ENCODE measurements around the gene NUP85. TPM values are rescaled to one million over a fixed set of nuclear protein-coding genes. Genes with fewer than 3 reads are reported as not detected.
"Not testable (repeated sequence)": the region's sequence is repeated elsewhere in the genome, so short reads cannot be mapped to it uniquely, and the experiment has no call there.

NUP85 gene, protein sequence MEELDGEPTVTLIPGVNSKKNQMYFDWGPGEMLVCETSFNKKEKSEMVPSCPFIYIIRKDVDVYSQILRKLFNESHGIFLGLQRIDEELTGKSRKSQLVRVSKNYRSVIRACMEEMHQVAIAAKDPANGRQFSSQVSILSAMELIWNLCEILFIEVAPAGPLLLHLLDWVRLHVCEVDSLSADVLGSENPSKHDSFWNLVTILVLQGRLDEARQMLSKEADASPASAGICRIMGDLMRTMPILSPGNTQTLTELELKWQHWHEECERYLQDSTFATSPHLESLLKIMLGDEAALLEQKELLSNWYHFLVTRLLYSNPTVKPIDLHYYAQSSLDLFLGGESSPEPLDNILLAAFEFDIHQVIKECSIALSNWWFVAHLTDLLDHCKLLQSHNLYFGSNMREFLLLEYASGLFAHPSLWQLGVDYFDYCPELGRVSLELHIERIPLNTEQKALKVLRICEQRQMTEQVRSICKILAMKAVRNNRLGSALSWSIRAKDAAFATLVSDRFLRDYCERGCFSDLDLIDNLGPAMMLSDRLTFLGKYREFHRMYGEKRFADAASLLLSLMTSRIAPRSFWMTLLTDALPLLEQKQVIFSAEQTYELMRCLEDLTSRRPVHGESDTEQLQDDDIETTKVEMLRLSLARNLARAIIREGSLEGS
- 43.0 TPM for total RNA-seq

- ATAC-seq: peak; percentile 94
These were observed at the start of gene NUP85 for GRCh38 chr17:75205037-75205792. NUP85 (plus strand) TSS chr17:75205679; CDS start chr17:75205762, 83 bp downstream.

GRCh38 chr17:75158480-75158879 lies 47.0 kb upstream of the NUP85 start:
- ATAC-seq: not testable (repeated sequence)

DNA sequence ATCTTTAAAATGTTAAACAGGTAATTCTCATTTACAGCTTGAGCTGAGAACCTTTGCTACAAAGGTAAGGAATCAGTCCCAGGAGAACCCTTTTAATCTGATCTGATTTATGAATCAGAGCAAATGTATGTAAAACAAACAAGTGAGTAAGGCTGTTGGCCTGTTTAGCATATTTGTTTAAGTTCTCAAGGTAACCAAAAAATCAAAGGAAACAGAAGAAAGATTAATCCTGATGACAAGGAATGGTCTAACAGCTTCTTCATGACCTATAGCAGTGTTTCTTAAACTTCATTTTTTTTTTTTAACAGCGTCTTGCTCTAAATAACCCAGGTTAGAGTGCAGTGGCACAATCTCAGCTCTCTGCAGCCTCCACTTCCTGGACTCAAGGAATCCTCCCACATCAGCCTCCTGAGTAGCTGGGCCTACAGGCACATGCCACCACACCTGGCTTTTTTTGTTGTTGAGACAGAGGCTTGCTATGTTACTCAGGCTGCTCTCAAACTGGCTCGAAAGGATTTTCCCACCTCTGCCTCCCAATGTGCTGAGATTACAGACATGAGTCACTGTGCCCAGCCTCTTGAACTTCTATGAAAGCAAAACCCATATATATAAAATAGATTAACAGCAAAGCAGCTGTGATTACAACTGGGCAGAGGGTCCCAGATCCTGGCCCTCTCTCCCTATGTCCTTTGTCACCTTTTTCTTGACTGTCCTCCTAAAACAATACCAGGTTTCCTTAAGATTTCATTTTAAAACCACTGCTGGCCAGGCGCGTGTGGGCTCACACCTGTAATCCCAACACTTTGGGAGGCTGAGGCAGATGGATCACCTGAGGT lies 46.1 kb upstream of the NUP85 start:
- ATAC-seq: peak; percentile 77

DNA sequence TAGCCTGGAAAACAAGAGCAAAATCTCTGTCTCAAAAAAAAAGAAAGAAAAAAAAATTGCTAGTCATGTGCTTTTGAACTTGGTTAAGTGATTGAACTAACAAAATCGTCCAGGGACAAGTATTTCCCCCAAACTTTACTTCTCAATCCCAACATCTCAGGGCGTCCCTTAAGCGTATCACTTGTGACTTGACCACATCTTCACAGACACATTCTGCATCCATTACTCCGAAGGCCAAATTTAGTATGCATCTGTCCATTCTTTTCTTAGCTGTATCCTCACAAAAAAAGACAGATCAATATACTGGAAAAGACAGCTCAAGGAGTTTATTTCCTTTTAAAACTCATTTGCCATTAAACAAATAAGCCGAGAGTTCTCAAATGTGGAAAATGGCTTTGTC lies 45.3 kb upstream of the NUP85 start:
- ATAC-seq: no peak

DNA sequence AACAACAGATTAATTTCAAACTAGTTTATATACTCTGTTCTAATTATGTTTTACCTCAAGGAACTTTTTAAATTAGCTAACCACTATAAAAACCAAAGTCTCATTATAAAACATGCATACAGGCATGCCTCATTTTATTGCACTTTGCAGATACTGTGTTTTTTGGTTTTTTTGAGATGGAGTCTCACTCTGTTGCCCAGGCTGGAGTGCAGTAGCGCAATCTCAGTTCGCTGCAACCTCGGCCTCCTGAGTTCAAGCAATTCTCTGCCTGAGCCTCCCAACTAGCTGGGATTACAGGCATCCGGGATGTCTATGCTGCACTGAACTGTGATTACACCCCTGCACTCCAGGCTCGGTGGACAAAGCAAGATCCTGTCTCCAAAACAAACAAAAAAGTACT lies 42.4 kb upstream of the NUP85 start:
- ATAC-seq: no peak

- ATAC-seq: not testable (repeated sequence)
These were observed 40.9 kb upstream of the NUP85 start for GRCh38 chr17:75164606-75165005.

DNA sequence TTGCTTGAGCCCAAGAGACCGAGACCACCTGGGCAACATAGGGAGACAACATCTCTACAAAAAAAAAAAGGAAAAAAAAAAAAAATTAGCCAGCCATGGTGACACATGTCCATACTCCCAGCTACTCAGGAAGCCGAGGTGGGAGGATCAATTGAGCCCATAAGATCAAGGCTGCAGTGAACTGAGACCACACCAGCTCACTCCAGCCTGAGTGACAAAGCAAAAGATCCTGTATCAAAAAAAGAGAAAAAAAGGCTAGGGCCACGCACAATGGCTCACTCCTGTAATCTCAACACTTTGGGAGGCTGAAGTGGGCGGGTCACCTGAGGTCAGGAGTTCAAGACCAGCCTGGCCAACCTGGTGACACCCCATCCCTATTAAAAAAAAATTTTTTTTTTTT lies 36.5 kb upstream of the NUP85 start:
- ATAC-seq: no peak

- no peak for ATAC-seq
These were observed 32.0 kb upstream of the NUP85 start for GRCh38 chr17:75173526-75173925.

- ATAC-seq: no peak
These were observed 30.5 kb upstream of the NUP85 start for GRCh38 chr17:75174996-75175395.

GRCh38 chr17:75176625-75177024 lies 28.9 kb upstream of the NUP85 start:
- no peak for ATAC-seq

GRCh38 chr17:75178453-75178852 lies 27.0 kb upstream of the NUP85 start:
- no peak for ATAC-seq

GRCh38 chr17:75181110-75181509 lies 24.4 kb upstream of the NUP85 start:
- ATAC-seq: no peak

- ATAC-seq: no peak
These were observed 23.7 kb upstream of the NUP85 start for GRCh38 chr17:75181608-75182318.

DNA sequence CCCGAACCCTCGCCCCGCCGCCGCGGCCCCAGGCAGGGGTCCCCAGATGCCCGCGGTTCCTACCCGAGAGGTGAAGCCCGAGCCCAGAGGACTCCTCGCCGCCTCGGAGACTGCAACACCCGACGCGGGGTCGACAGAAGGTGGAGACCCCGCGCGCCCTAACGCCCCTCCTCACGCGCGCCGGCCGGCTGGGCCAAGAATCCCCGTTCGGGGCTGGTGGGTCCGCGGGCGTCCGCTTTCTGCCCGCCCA lies 23.2 kb upstream of the NUP85 start:
- peak; percentile 3 for ATAC-seq

- ATAC-seq: peak; percentile 98
These were observed 22.7 kb upstream of the NUP85 start, which contains the start of gene SUMO2 for GRCh38 chr17:75182569-75183436. SUMO2 (minus strand) TSS chr17:75182959; CDS start chr17:75182834, 125 bp downstream.

- ATAC-seq: no peak
These were observed 21.2 kb upstream of the NUP85 start for GRCh38 chr17:75183999-75184884.

DNA sequence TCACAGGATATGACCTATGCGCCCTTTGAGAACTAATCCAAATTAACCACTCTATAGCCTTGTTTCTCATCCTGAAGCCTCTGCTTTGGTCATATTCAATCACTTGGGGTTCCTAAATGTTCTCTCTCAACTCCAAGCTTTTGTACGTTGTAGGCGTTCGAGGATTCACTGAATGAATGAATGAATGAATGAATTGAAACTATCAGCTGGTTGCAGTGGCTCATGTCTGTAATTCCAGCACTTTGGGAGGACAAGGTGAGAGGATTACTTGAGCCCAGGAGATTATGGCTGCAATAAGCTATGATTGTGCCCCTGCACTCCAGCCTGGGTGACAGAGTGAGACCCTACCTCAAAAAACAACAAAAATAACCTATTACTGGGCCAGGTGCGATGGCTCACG lies 16.9 kb upstream of the NUP85 start:
- ATAC-seq: no peak

- ATAC-seq: no peak
These were observed 13.9 kb upstream of the NUP85 start for GRCh38 chr17:75191584-75191983.

- no peak for ATAC-seq
These were observed 10.6 kb upstream of the NUP85 start for GRCh38 chr17:75194879-75195278.
